ENCODE results near the gene COG7.
"Not testable (repeated sequence)": the region's sequence is repeated elsewhere in the genome, so short reads cannot be mapped to it uniquely, and the experiment has no call there.

The COG7 gene

DNA sequence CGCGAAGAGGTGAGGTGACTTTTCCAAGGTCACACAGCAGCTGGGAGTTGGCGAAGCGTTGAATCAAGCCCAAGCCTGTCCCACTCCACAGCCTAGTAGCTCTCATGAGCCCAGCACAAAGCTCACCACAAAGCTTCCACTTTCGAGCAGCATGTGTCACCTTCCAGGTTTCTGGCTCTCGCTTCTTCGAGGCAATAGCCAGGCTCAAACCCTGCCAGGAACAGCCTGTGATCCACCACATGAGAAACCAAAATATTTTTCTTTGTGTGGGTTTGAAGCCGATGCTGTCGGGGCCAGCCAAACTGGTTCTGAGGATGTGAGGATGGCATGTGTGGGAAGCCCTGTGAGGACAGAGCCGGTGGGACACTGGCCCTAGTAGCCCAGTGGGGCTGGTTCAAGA is 68.1 kb downstream of the COG7 start:
- TF ChIP-seq EZH2phosphoT487 (IDR thresholded peaks at IDR 0.05; ENCODE audit: low read depth) = no peak
- TF ChIP-seq, protein P1, sequence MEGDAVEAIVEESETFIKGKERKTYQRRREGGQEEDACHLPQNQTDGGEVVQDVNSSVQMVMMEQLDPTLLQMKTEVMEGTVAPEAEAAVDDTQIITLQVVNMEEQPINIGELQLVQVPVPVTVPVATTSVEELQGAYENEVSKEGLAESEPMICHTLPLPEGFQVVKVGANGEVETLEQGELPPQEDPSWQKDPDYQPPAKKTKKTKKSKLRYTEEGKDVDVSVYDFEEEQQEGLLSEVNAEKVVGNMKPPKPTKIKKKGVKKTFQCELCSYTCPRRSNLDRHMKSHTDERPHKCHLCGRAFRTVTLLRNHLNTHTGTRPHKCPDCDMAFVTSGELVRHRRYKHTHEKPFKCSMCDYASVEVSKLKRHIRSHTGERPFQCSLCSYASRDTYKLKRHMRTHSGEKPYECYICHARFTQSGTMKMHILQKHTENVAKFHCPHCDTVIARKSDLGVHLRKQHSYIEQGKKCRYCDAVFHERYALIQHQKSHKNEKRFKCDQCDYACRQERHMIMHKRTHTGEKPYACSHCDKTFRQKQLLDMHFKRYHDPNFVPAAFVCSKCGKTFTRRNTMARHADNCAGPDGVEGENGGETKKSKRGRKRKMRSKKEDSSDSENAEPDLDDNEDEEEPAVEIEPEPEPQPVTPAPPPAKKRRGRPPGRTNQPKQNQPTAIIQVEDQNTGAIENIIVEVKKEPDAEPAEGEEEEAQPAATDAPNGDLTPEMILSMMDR (IDR thresholded peaks at IDR 0.05; ENCODE audit: low read depth, low read length) = no peak
- Histone ChIP-seq H3K27me3 (ENCODE audit: low read depth, low read length) (no peaks in the 10 kb centered on the region), H3K4me3 (ENCODE audit: low read length) (no peak overlapping the region), H2AFZ (ENCODE audit: low read depth, low read length) (no peak overlapping the region), H3K9ac (ENCODE audit: low read length) (no peak overlapping the region), H3K79me2 (ENCODE audit: low read length) (no peaks in the 10 kb centered on the region), H3K9me3 (ENCODE audit: insufficient read depth, low read length) (no peaks in the 10 kb centered on the region), H3K27ac (ENCODE audit: low read length) (no peak overlapping the region), H3K4me1 (ENCODE audit: low read length) (no peaks in the 10 kb centered on the region), H3K4me2 (ENCODE audit: low read length) (no peak overlapping the region), H3K36me3 (replicated peaks; ENCODE audit: low read depth, low read length) (no peaks in the 10 kb centered on the region), H4K20me1 (ENCODE audit: insufficient read depth, low read length) (no peaks in the 10 kb centered on the region)

DNA sequence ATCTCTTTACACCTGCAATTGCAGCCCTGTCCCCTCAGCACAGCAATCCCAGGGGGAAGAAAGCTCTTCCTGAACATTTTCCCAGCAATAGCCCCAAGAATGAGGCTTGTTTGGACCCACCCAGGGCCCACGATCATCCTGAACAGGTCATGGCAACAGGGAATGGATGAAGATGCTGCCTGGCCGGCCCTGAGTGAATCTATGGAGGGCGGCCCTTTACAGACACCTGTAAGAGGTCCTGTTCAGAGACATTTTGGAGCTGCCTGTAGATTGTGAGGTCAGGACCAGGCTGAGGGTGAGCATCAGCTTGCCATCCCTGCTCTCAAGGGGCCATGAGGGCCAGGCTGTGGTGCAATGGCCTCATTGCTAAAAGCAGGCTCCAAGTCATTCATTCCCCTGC is 69.1 kb downstream of the COG7 start:
- Histone ChIP-seq H3K4me2 (ENCODE audit: low read length) (no peak overlapping the region), H3K4me3 (ENCODE audit: low read length) (no peak overlapping the region), H3K79me2 (ENCODE audit: low read length) (no peaks in the 10 kb centered on the region)

DNA sequence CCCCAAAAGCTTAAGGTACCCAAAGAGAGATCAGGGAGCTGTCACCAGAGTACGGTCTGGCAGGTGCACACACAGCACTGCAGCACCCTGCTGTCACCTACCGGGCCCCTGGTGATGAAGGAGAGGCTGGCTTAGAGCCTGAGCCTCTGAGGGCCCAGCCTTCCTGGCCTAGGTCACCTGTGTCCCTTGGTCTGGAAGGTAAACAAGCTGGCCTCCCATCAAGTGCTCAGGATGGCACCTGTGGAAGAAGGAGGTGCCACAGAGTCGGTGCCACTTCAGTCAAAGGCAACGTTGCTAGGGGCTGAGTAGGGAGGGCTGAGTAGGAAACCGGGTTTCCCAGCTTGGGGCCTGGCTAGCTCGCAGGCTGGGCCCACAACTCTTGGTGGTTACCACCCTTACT is 70.7 kb downstream of the COG7 start:
- no peaks in the 10 kb centered on the region for H4K20me1 ChIP-seq (ENCODE audit: insufficient read depth, low read length)
- H3K9ac ChIP-seq (ENCODE audit: low read length) = no peak overlapping the region
- H3K27me3 ChIP-seq (ENCODE audit: low read depth, low read length) = no peaks in the 10 kb centered on the region
- no peaks in the 10 kb centered on the region for H3K36me3 ChIP-seq (replicated peaks; ENCODE audit: low read depth, low read length)
- no peak overlapping the region for H3K27ac ChIP-seq (ENCODE audit: low read length)
- H3K79me2 ChIP-seq (ENCODE audit: low read length) = no peaks in the 10 kb centered on the region
- H3K9me3 ChIP-seq (ENCODE audit: insufficient read depth, low read length) = no peaks in the 10 kb centered on the region
- no peaks in the 10 kb centered on the region for H3K4me1 ChIP-seq (ENCODE audit: low read length)
- no peak overlapping the region for H2AFZ ChIP-seq (ENCODE audit: low read depth, low read length)
- H3K4me2 ChIP-seq (ENCODE audit: low read length) = no peak overlapping the region
- TF ChIP-seq, protein P1 (IDR thresholded peaks at IDR 0.05; ENCODE audit: low read depth, low read length) = no peak
- no peak for TF ChIP-seq EZH2phosphoT487 (IDR thresholded peaks at IDR 0.05; ENCODE audit: low read depth)
- H3K4me3 ChIP-seq (ENCODE audit: low read length) = no peak overlapping the region

More for the DNA sequence above, 69.1 kb downstream of the COG7 start:
- no peaks in the 10 kb centered on the region for H3K36me3 ChIP-seq (replicated peaks; ENCODE audit: low read depth, low read length)
- H2AFZ ChIP-seq (ENCODE audit: low read depth, low read length) = no peak overlapping the region
- no peaks in the 10 kb centered on the region for H3K9me3 ChIP-seq (ENCODE audit: insufficient read depth, low read length)
- no peak for TF ChIP-seq EZH2phosphoT487 (IDR thresholded peaks at IDR 0.05; ENCODE audit: low read depth)
- TF ChIP-seq, protein P1 (IDR thresholded peaks at IDR 0.05; ENCODE audit: low read depth, low read length) = no peak
- H3K9ac ChIP-seq (ENCODE audit: low read length) = no peak overlapping the region
- no peaks in the 10 kb centered on the region for H3K27me3 ChIP-seq (ENCODE audit: low read depth, low read length)
- no peaks in the 10 kb centered on the region for H4K20me1 ChIP-seq (ENCODE audit: insufficient read depth, low read length)
- no peaks in the 10 kb centered on the region for H3K4me1 ChIP-seq (ENCODE audit: low read length)
- H3K27ac ChIP-seq (ENCODE audit: low read length) = no peak overlapping the region

DNA sequence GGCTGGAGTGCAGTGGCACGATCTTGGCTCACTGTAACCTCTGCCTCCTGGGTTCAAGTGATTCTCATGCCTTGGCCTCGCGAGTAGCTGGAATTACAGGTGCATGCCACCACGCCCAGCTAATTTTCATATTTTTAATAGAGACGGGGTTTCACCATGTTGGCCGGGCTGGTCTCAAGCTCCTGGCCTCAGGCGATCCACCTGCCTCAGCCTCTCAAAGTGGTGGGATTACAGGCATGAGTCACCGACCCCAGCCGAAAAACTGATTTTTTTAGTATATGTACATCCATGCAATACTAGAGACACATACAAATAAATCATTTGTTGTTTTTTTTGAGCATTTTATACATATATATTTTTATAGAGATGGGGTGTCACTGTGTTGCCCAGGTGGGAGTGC is 71.3 kb downstream of the COG7 start:
- not testable (repeated sequence) for H3K79me2 ChIP-seq (ENCODE audit: low read length); H3K9ac ChIP-seq (ENCODE audit: low read length); H4K20me1 ChIP-seq (ENCODE audit: insufficient read depth, low read length); H3K9me3 ChIP-seq (ENCODE audit: insufficient read depth, low read length); H3K4me3 ChIP-seq (ENCODE audit: low read length); H3K36me3 ChIP-seq (replicated peaks; ENCODE audit: low read depth, low read length); H3K27me3 ChIP-seq (ENCODE audit: low read depth, low read length); H3K4me1 ChIP-seq (ENCODE audit: low read length); H3K27ac ChIP-seq (ENCODE audit: low read length); H3K4me2 ChIP-seq (ENCODE audit: low read length); H2AFZ ChIP-seq (ENCODE audit: low read depth, low read length)

DNA sequence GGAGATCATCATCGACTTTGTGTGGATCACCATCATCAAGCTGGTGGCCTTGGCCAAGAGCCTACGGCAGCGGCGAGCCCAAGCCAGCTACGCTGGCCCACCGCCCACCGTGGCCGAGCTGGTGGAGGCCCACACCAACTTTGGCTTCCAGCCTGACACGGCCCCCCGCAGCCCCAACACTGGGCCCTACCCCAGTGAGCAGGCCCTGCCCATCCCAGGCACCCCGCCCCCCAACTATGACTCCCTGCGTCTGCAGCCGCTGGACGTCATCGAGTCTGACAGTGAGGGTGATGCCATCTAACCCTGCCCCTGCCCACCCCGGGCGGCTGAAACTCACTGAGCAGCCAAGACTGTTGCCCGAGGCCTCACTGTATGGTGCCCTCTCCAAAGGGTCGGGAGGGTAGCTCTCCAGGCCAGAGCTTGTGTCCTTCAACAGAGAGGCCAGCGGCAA is 72.5 kb downstream of the COG7 start:
- Histone ChIP-seq H3K79me2 (ENCODE audit: low read length) (no peaks in the 10 kb centered on the region), H2AFZ (ENCODE audit: low read depth, low read length) (no peak overlapping the region), H3K4me2 (ENCODE audit: low read length) (no peak overlapping the region), H3K9ac (ENCODE audit: low read length) (no peak overlapping the region), H3K27me3 (ENCODE audit: low read depth, low read length) (no peaks in the 10 kb centered on the region), H3K4me3 (ENCODE audit: low read length) (no peak overlapping the region), H3K36me3 (replicated peaks; ENCODE audit: low read depth, low read length) (no peaks in the 10 kb centered on the region), H3K4me1 (ENCODE audit: low read length) (no peaks in the 10 kb centered on the region), H3K27ac (ENCODE audit: low read length) (no peak overlapping the region), H3K9me3 (ENCODE audit: insufficient read depth, low read length) (no peaks in the 10 kb centered on the region), H4K20me1 (ENCODE audit: insufficient read depth, low read length) (no peaks in the 10 kb centered on the region)
- no peak for TF ChIP-seq EZH2phosphoT487 (IDR thresholded peaks at IDR 0.05; ENCODE audit: low read depth)
- TF ChIP-seq, protein P1 (IDR thresholded peaks at IDR 0.05; ENCODE audit: low read depth, low read length) = no peak
